H1 (cell line): ENCODE data around the gene ERVFRD-1. TPM values are rescaled to one million over a fixed set of nuclear protein-coding genes. Genes with fewer than 3 reads are reported as not detected.

Experiments
- CTCF ChIA-PET: fragments of 300-600 bp; sonication (Branson Sonifier 250); formaldehyde crosslinking; loops from one replicate; lab custom pipeline; 2021; ENCODE audit not compliant: partially characterized antibody; lab: Charles Lee
- POLR2A ChIA-PET: fragments of 300-600 bp; sonication (Branson Sonifier 250); formaldehyde crosslinking; loops from one replicate; lab custom pipeline; 2021; ENCODE audit warnings: inconsistent platforms; ENCODE audit not compliant: partially characterized antibody; lab: Charles Lee
- DNase-seq, 2 experiments: peaks; one replicate each; pipeline versions ENCODE4 v3.0.0 to v3.0.0-alpha.2; 2010 to 2022; ENCODE audit warnings: low spot score in 2 of 2, low read depth in 1 of 2, mixed read lengths in 1 of 2
- FAIRE-seq: peaks from 2 replicates; lab custom pipeline; 2011; peaks lifted over from hg19 to GRCh38; lab: Jason Lieb, UNC
- H2AFZ ChIP-seq: 2 replicates; pipeline ENCODE4 v1.8.1; 2012; ENCODE audit warnings: low read length, inconsistent platforms
- H2AK5ac ChIP-seq: 2 replicates; pipeline ENCODE4 v1.6.1; 2013; ENCODE audit warnings: low read depth, low read length
- H2BK120ac ChIP-seq: replicated peaks from 2 replicates; pipeline ENCODE3; 2013; ENCODE audit warnings: low read depth, low read length, inconsistent platforms
- H2BK12ac ChIP-seq: 2 replicates; pipeline ENCODE4 v1.6.1; 2013; ENCODE audit warnings: low read depth, low read length
- H2BK15ac ChIP-seq: 2 replicates; pipeline ENCODE4 v1.6.1; 2013; ENCODE audit warnings: low read length
- H2BK20ac ChIP-seq: 2 replicates; pipeline ENCODE4 v1.6.1; 2013; ENCODE audit warnings: low read length
- H2BK5ac ChIP-seq: 2 replicates; pipeline ENCODE4 v1.6.1; 2013; ENCODE audit warnings: low read depth, low read length
- H3K14ac ChIP-seq: 2 replicates; pipeline ENCODE4 v1.6.1; 2013; ENCODE audit warnings: inconsistent platforms; ENCODE audit not compliant: insufficient read length
- H3K18ac ChIP-seq: 2 replicates; pipeline ENCODE4 v1.6.1; 2013; ENCODE audit warnings: low read length; ENCODE audit errors: extremely low read depth
- H3K23ac ChIP-seq: 2 replicates; pipeline ENCODE4 v1.6.1; 2013; ENCODE audit warnings: inconsistent platforms; ENCODE audit not compliant: insufficient read length
- H3K23me2 ChIP-seq: 2 replicates; pipeline ENCODE4 v1.6.1; 2013; ENCODE audit warnings: low read depth, low read length
- H3K27ac ChIP-seq: 2 replicates; pipeline ENCODE4 v1.6.1; 2011; ENCODE audit warnings: low read depth, low read length, inconsistent platforms
- H3K27me3 ChIP-seq, 4 experiments: replicated peaks in 1 of 4; 1 replicate in 1 of 4; 2 replicates in 3 of 4; pipeline versions ENCODE4 v1.6.1 to v1.8.1; 2011 to 2013; ENCODE audit warnings: low read length in 3 of 4, mild to moderate bottlenecking in 3 of 4, inconsistent platforms in 2 of 4, mixed read lengths in 2 of 4, moderate library complexity in 1 of 4; ENCODE audit not compliant: control insufficient read depth in 3 of 4, insufficient read depth in 3 of 4; ENCODE audit errors: extremely low read depth in 1 of 4
- H3K36me3 ChIP-seq, 4 experiments: 2 replicates each; pipeline versions ENCODE4 v1.6.1 to v1.8.1; 2011 to 2013; ENCODE audit warnings: mild to moderate bottlenecking in 4 of 4, low read length in 3 of 4, moderate library complexity in 2 of 4, control low read depth in 1 of 4, inconsistent platforms in 1 of 4; ENCODE audit not compliant: insufficient read depth in 4 of 4, control insufficient read depth in 2 of 4
- H3K4ac ChIP-seq: replicated peaks from 2 replicates; pipeline ENCODE3; 2013; ENCODE audit warnings: low read length, low read depth, mixed read lengths, inconsistent platforms; ENCODE audit not compliant: insufficient read length
- H3K4me1 ChIP-seq, 4 experiments: replicated peaks in 1 of 4; 1 replicate in 1 of 4; 2 replicates in 3 of 4; pipeline versions ENCODE4 v1.6.1 to v1.8.1; 2011 to 2013; ENCODE audit warnings: low read length in 3 of 4, inconsistent platforms in 2 of 4, mixed read lengths in 1 of 4; ENCODE audit not compliant: insufficient read depth in 4 of 4, control insufficient read depth in 3 of 4
- H3K4me2 ChIP-seq, 2 experiments: 2 replicates each; pipeline versions ENCODE4 v1.6.1 to v1.8.1; 2011 to 2013; ENCODE audit warnings: low read depth in 2 of 2, low read length in 2 of 2, control low read depth in 1 of 2, inconsistent platforms in 1 of 2, mild to moderate bottlenecking in 1 of 2; ENCODE audit not compliant: insufficient read depth in 1 of 2
- H3K4me3 ChIP-seq, 4 experiments: fragments of 200-600, 300-600 bp in 1 of 4; sonication (generic), shearing (Covaris generic), sonication (Bioruptor Twin) in 1 of 4; 2 replicates each; pipeline versions ENCODE4 v1.5.1 to v1.8.1; 2011 to 2016; ENCODE audit warnings: low read length in 4 of 4, low read depth in 3 of 4, control low read depth in 2 of 4, inconsistent platforms in 2 of 4, mild to moderate bottlenecking in 2 of 4, mixed read lengths in 1 of 4, moderate library complexity in 1 of 4; ENCODE audit not compliant: insufficient read depth in 2 of 4; ENCODE audit errors: extremely low read depth in 1 of 4
- H3K56ac ChIP-seq: replicated peaks from 2 replicates; pipeline ENCODE3; 2013; ENCODE audit warnings: low read depth, mild to moderate bottlenecking, mixed read lengths, low read length, inconsistent platforms; ENCODE audit not compliant: insufficient read length
- H3K79me1 ChIP-seq: 2 replicates; pipeline ENCODE4 v1.6.1; 2013; ENCODE audit warnings: low read depth, low read length, control low read depth
- H3K79me2 ChIP-seq, 2 experiments: 2 replicates each; pipeline versions ENCODE4 v1.6.1 to v1.8.1; 2012 to 2013; ENCODE audit warnings: low read length in 2 of 2, mild to moderate bottlenecking in 2 of 2, inconsistent platforms in 1 of 2; ENCODE audit not compliant: insufficient read depth in 2 of 2, control insufficient read depth in 1 of 2
- H3K9ac ChIP-seq, 4 experiments: replicated peaks in 1 of 4; 1 replicate in 1 of 4; 2 replicates in 3 of 4; pipeline versions ENCODE4 v1.6.1 to v1.8.1; 2011 to 2013; ENCODE audit warnings: low read depth in 3 of 4, low read length in 3 of 4, control low read depth in 2 of 4, mild to moderate bottlenecking in 2 of 4, moderate library complexity in 2 of 4, inconsistent platforms in 1 of 4; ENCODE audit errors: extremely low read depth in 1 of 4
- H3K9me3 ChIP-seq, 2 experiments: 2 replicates each; pipeline versions ENCODE4 v1.6.1 to v1.8.1; 2012 to 2013; ENCODE audit warnings: mild to moderate bottlenecking in 2 of 2, moderate library complexity in 2 of 2, control low read depth in 1 of 2, inconsistent platforms in 1 of 2, low read depth in 1 of 2, low read length in 1 of 2, mixed read lengths in 1 of 2; ENCODE audit not compliant: insufficient read depth in 2 of 2
- H4K20me1 ChIP-seq, 2 experiments: replicated peaks in 1 of 2; 2 replicates each; pipeline versions ENCODE3 to v1.8.1; 2011 to 2013; ENCODE audit warnings: inconsistent platforms in 2 of 2, low read length in 2 of 2, mild to moderate bottlenecking in 1 of 2; ENCODE audit not compliant: insufficient read depth in 2 of 2, control insufficient read depth in 1 of 2
- H4K5ac ChIP-seq: 2 replicates; pipeline ENCODE4 v1.6.1; 2013; ENCODE audit warnings: low read length, low read depth, mixed read lengths, inconsistent platforms; ENCODE audit not compliant: insufficient read length
- H4K8ac ChIP-seq: 2 replicates; pipeline ENCODE4 v1.8.0; 2013; ENCODE audit warnings: mild to moderate bottlenecking, moderate library complexity, low read length, inconsistent platforms; ENCODE audit not compliant: insufficient read depth; ENCODE audit errors: extremely low read depth
- H4K91ac ChIP-seq: replicated peaks from 2 replicates; pipeline ENCODE3; 2013; ENCODE audit warnings: low read length, mixed read lengths, inconsistent platforms; ENCODE audit not compliant: insufficient read length
- ASH2L ChIP-seq: fragments of 200-600, 300-600 bp; sonication (generic); IDR thresholded peaks from one replicate; pipeline ENCODE4 v1.7.1; 2017; ENCODE audit warnings: low read length
- ATF2 ChIP-seq: IDR thresholded peaks from 2 replicates; pipeline ENCODE4 v1.6.1; 2012; ENCODE audit warnings: low read length, inconsistent platforms
- BACH1 ChIP-seq: IDR thresholded peaks from 2 replicates; pipeline ENCODE4 v1.6.1; 2012; ENCODE audit warnings: low read length, improper control_type of control experiment
- CBX5 ChIP-seq: fragments of 300-800, 300-1000 bp; sonication (generic); IDR thresholded peaks from 2 replicates; pipeline ENCODE4 v1.7.1; 2016; ENCODE audit warnings: antibody characterized with exemption, low read length, low read depth
- GABPA ChIP-seq: IDR thresholded peaks from 2 replicates; pipeline ENCODE4 v1.6.1; 2011; ENCODE audit warnings: mild to moderate bottlenecking, low read length, moderate library complexity, borderline replicate concordance; ENCODE audit not compliant: insufficient read depth
- GTF2F1 ChIP-seq: IDR thresholded peaks from 2 replicates; pipeline ENCODE4 v1.6.1; 2012; ENCODE audit warnings: low read depth, low read length, improper control_type of control experiment, borderline replicate concordance
- POLR2AphosphoS5 ChIP-seq: IDR thresholded peaks from 2 replicates; pipeline ENCODE4 v1.6.1; 2011; ENCODE audit warnings: low read depth, low read length
- RFX5 ChIP-seq: IDR thresholded peaks from 2 replicates; pipeline ENCODE4 v1.6.1; 2011; ENCODE audit warnings: low read depth, low read length, improper control_type of control experiment, borderline replicate concordance
- TAF7 ChIP-seq: optimal IDR thresholded peaks from 2 replicates; pipeline ENCODE3; 2011; ENCODE audit warnings: low read depth, mild to moderate bottlenecking, inconsistent platforms, low read length, moderate library complexity, borderline replicate concordance
- whole genome bisulfite sequencing, 2 experiments: shearing (Covaris generic) in 1 of 2; methylation state at CpG; one replicate each; pipeline versions ENCODE4 v1.1.6 to v1.1.7; 2013 to 2015; ENCODE audit warnings: low lambda C conversion rate in 2 of 2, mixed read lengths in 2 of 2, inconsistent platforms in 1 of 2, low coverage in 1 of 2, missing lambda C conversion rate in 1 of 2; ENCODE audit not compliant: insufficient replicate concordance in 2 of 2, insufficient coverage in 1 of 2, insufficient read length in 1 of 2; ENCODE audit errors: extremely low coverage in 1 of 2, missing lambda C conversion rate in 1 of 2; 5-methylcytosine and 5-hydroxymethylcytosine counted together
- polyA plus RNA-seq, 7 experiments: library from polyadenylated mRNA; depleted of rRNA in 3 of 7; stranded (reverse) in 5 of 7; unstranded in 2 of 7; fragments of >200 nt in 5 of 7; fragments of 200-250 nt in 2 of 7; gene quantifications; 1 replicate in 5 of 7; 2 replicates in 1 of 7; 4 replicates in 1 of 7; pipeline versions ENCODE4 v1.2.1 to v1.2.3, GENCODE V29; 2011 to 2013; ENCODE audit warnings: missing spikeins in 2 of 7, mixed read lengths in 2 of 7
- total RNA-seq: library from RNA; stranded (reverse); fragmentation: NEBNext Ultra II Directional; extraction: Animal tissue kit (Norgen Biotek cat#: 25700); gene quantifications from 2 replicates; pipeline ENCODE4 v1.2.1, GENCODE V29; 2021
- TF ChIP-seq, protein P1 (sequence below): IDR thresholded peaks from 2 replicates; pipeline ENCODE4 v1.6.1; 2011; ENCODE audit warnings: low read depth, mild to moderate bottlenecking, low read length; ENCODE audit not compliant: insufficient read depth

ERVFRD-1 gene
- total and polyA plus RNA-seq, 2 of the 8 experiments (the other 6 are each of a cell fraction or from before 2014, with no cell fraction given), result not detected

DNA sequence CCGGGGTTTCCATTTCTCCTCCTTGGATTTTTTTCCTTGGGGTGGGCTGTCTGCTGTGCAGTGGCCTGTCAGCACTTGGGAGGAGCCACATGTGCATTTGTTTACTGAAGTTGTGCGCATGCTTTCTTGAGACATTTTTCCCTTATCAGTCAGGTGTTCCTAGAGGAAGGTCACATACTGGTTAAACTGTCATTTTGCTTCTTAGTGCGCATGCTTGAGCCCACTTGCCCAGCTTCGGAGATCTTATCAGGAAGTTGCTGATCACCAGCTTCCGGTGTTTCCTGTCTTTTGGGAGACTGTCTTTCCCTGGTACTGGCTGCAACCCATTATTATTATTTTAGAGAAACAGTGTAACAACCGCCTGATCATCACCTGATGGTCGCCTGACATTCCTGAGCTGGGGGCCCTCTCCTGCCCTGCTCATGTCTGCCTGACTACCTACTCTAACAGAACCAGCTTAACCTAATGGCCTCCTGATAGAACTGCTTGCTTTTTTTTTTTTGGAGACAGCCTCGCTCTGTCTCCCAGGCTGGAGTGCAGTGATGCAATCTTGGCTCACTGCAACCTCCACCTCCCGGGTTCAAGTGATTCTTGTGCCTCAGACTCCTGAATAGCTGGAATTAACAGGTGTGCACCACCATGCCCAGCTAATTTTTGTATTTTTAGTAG, 378 bp upstream of the ERVFRD-1 start:
- Histone ChIP-seq H3K56ac (no peak overlapping the region), H4K91ac (no peak overlapping the region), H3K27me3 (no peaks in the 10 kb centered on the region), H3K9ac (no peak overlapping the region), H2AK5ac (no peak overlapping the region), H3K36me3 (no peaks in the 10 kb centered on the region), H3K9me3 (no peaks in the 10 kb centered on the region), H3K23ac (no peak overlapping the region), H3K18ac (no peak overlapping the region; the same call in 1 of the 2 replicates), H4K20me1 (peaks cover 0 to 3% of the 10 kb centered on the region in 2 experiments), H3K23me2 (no peaks in the 10 kb centered on the region), H3K27ac (no peak overlapping the region), H3K4me2 (no peak overlapping the region), H3K4ac (no peak overlapping the region), H2BK20ac (no peak overlapping the region), H3K4me3 (no peak overlapping the region), H3K14ac (no peak overlapping the region), H4K8ac (no peak overlapping the region), H2BK15ac (no peak overlapping the region), H3K79me1 (peaks cover 3% of the 10 kb centered on the region; the same call in 1 of the 2 replicates), H2AFZ (no peak overlapping the region), H2BK120ac (no peak overlapping the region), H3K79me2 (peaks cover 7 to 73% of the 10 kb centered on the region in 2 experiments; a peak in 3 of 4 replicates), H4K5ac (no peak overlapping the region), H2BK12ac (no peak overlapping the region), H3K4me1 (peaks cover 0 to 14% (median 5%) of the 10 kb centered on the region in 4 experiments; a peak in 6 of 7 replicates), H2BK5ac (no peak overlapping the region)
- ChIA-PET POLR2A (interaction anchor here (0.6 kb wide), 1 partner anchor 20 kb away, joined by 3 read pairs; no protein-coding TSS in a partner anchor), CTCF (interaction anchor here (0.6 to 2.3 kb wide), 6 partner anchors 12 to 384 kb away, joined by 3 to 5 read pairs (median 4); partner anchors contain the start of gene SMIM13)
- FAIRE-seq (no peak), DNase-seq (peak in 1 of 2 experiments; percentile 37)
- WGBS, 2 experiments, result 93% methylated on average over 9 of the region's 9 CpGs; no CpG with 5 or more reads in 1 of the 2 experiments
- no peak for TF ChIP-seq RFX5
- no peak for TF ChIP-seq BACH1
- no peak for TF ChIP-seq GABPA
- TF ChIP-seq, protein P1, sequence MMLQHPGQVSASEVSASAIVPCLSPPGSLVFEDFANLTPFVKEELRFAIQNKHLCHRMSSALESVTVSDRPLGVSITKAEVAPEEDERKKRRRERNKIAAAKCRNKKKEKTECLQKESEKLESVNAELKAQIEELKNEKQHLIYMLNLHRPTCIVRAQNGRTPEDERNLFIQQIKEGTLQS, result no peak
- TF ChIP-seq ATF2, result no peak
- TF ChIP-seq TAF7, result no peak
- TF ChIP-seq POLR2AphosphoS5, result no peak
- TF ChIP-seq GTF2F1, result no peak
- no peak for TF ChIP-seq CBX5
- TF ChIP-seq ASH2L, result no peak
